A549 treated with ZK216348 at 1 μM for 4 hours (cell line): ENCODE data around the gene XBP1. TPM values are rescaled to one million over a fixed set of nuclear protein-coding genes. Genes with fewer than 3 reads are reported as not detected.

Source experiments
- total RNA-seq: library from RNA; stranded (reverse); fragments of 200-300 nt; extraction: Qiagen RNA extraction; gene quantifications from 5 replicates; pipeline ENCODE4 v1.2.3, GENCODE V29; 2022; ENCODE audit warnings: low read depth

The XBP1 gene
- total RNA-seq, result 48.3 to 59.7 TPM (median 54.0 TPM) in 5 replicates

DNA sequence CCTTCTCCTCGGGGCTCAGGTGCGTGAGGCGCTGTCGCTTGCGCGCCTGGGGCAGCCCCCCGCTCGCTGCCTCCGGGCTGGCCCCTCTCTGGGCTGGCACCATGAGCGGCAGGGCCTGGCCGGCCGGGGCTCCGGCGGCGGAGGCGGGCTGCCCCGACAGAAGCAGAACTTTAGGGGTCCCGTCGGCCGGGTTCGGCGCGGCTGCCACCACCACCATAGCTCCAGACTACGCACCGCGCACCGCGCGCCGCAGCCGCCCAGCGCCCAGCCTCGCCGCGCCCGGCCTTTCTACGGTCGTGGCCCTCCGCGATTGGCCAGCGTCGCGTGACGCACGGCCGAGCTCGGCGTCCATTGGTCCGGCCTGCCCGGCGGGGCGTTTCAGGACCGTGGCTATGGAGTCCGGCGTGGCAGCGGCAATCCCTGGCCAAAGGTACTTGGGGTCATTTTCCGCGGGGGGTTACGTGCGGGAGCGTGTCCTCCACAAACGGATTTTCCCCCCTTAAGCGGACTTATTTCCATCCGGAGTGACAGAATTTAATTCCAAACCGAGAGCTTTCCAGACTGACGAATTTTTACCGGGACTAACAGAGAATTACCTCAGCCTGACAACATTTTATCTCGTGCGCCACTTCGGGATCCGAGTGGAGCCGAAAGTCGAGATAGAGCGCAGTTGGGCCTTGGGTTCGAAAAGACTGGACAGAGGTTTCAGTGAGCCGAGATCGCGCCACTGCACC, at the start of gene XBP1:
Gene XBP1 (minus strand): TSS at position 262 of the 734 bp plus-strand sequence.

GRCh38 chr22:28772633-28773460, 27.5 kb downstream of the XBP1 start, which contains the start of gene CCDC117:
Gene CCDC117 (plus strand): TSS chr22:28772695. CDS start chr22:28772850, 155 bp downstream.

Other genes with a start within 250 kb of the XBP1 start
- gene TTC28, start 120.7 kb downstream of the XBP1 start, total RNA-seq, result 2.5 to 3.8 TPM (median 3.5 TPM) in 5 replicates
- gene CHEK2, start 58.7 kb downstream of the XBP1 start, total RNA-seq, result 8.6 to 10.6 TPM (median 9.7 TPM) in 5 replicates
- 9.2 to 12.3 TPM (median 11.4 TPM) in 5 replicates for gene HSCB, start 58.5 kb downstream of the XBP1 start, total RNA-seq
- 6.5 to 12.4 TPM (median 11.0 TPM) in 5 replicates for gene CCDC117, start 27.9 kb downstream of the XBP1 start, total RNA-seq
- 4.2 to 8.0 TPM (median 7.1 TPM) in 5 replicates for gene ZNRF3, start 83.0 kb upstream of the XBP1 start, total RNA-seq